T-cell (primary cell): ENCODE measurements around the gene GGCX. TPM values are rescaled to one million over a fixed set of nuclear protein-coding genes. Genes with fewer than 3 reads are reported as not detected.

Experiments used
- ATAC-seq, 4 experiments: fragments of 200-7000 bp in 3 of 4; fragments of 150-1000 bp in 1 of 4; cut with Tn5 transposase; replicated peaks in 1 of 4; 1 replicate in 3 of 4; 2 replicates in 1 of 4; pipeline ENCODE4 v1.10.0; 2021; ENCODE audit warnings: moderate library complexity in 3 of 4, mild to moderate bottlenecking in 2 of 4, moderate number of reproducible peaks in 1 of 4
- CTCF ChIA-PET, 2 donors: fragments of 300-600 bp; sonication (Branson Sonifier 250); formaldehyde crosslinking; loops; one replicate each; lab custom pipeline; 2022; ENCODE audit warnings: antibody characterized with exemption in 2 of 2; lab: Charles Lee
- POLR2A ChIA-PET, 2 donors: fragments of 300-600 bp; sonication (Branson Sonifier 250); formaldehyde crosslinking; loops; one replicate each; lab custom pipeline; 2022; ENCODE audit warnings: antibody characterized with exemption in 2 of 2; lab: Charles Lee
- DNase-seq, 35 experiments: peaks; one replicate each; pipeline versions ENCODE4 v3.0.0 to v3.0.0-alpha.2; 2013 to 2023
- H3K27ac ChIP-seq: one replicate; pipeline ENCODE4 v1.5.1; 2013; ENCODE audit warnings: low read length
- H3K27me3 ChIP-seq, 2 experiments: replicated peaks in 1 of 2; 1 replicate in 1 of 2; 2 replicates in 1 of 2; pipeline versions ENCODE4 v1.6.1 to v1.7.0; 2013; ENCODE audit warnings: low read length in 1 of 2, mixed read lengths in 1 of 2; ENCODE audit not compliant: control insufficient read depth in 2 of 2, insufficient read depth in 2 of 2; ENCODE audit errors: extremely low read depth in 1 of 2
- H3K36me3 ChIP-seq, 2 donors: 1 replicate in 1 of 2; 2 replicates in 1 of 2; pipeline versions ENCODE4 v1.6.1 to v1.7.0; 2013; ENCODE audit warnings: low read length in 1 of 2; ENCODE audit not compliant: control insufficient read depth in 2 of 2, insufficient read depth in 1 of 2; ENCODE audit errors: extremely low read depth in 1 of 2
- H3K4me1 ChIP-seq, 2 experiments: 1 replicate in 1 of 2; 2 replicates in 1 of 2; pipeline versions ENCODE4 v1.6.1 to v1.7.0; 2013; ENCODE audit warnings: low read length in 2 of 2, mixed read lengths in 1 of 2; ENCODE audit not compliant: insufficient read depth in 2 of 2, control insufficient read depth in 1 of 2; ENCODE audit errors: extremely low read depth in 1 of 2
- H3K4me3 ChIP-seq, 2 donors: 1 replicate in 1 of 2; 2 replicates in 1 of 2; pipeline versions ENCODE4 v1.5.1 to v1.7.0; 2013; ENCODE audit warnings: mild to moderate bottlenecking in 2 of 2, low read length in 1 of 2, moderate library complexity in 1 of 2; ENCODE audit not compliant: control insufficient read depth in 1 of 2; ENCODE audit errors: extremely low read depth in 1 of 2
- H3K9me3 ChIP-seq: 2 replicates; pipeline ENCODE4 v1.7.0; 2013
- H3K27ac Mint-ChIP-seq, 2 donors: one replicate each; pipeline ENCODE4 v1.8.0; 2020 to 2021; ENCODE audit warnings: mild to moderate bottlenecking in 2 of 2, mixed read lengths in 2 of 2
- H3K27me3 Mint-ChIP-seq, 2 donors: one replicate each; pipeline ENCODE4 v1.8.0; 2021 to 2022; ENCODE audit warnings: mixed read lengths in 2 of 2
- H3K36me3 Mint-ChIP-seq: one replicate; pipeline ENCODE4 v1.8.0; 2021; ENCODE audit warnings: mixed read lengths
- H3K4me1 Mint-ChIP-seq, 3 donors: one replicate each; pipeline ENCODE4 v1.8.0; 2020 to 2022; ENCODE audit warnings: mixed read lengths in 3 of 3, mild to moderate bottlenecking in 1 of 3
- H3K4me3 Mint-ChIP-seq, 3 donors: one replicate each; pipeline ENCODE4 v1.8.0; 2020 to 2022; ENCODE audit warnings: mild to moderate bottlenecking in 3 of 3, mixed read lengths in 3 of 3, moderate library complexity in 3 of 3
- H3K9me3 Mint-ChIP-seq, 3 donors: one replicate each; pipeline ENCODE4 v1.8.0; 2020 to 2022; ENCODE audit warnings: mixed read lengths in 3 of 3
- WGBS: methylation state at CpG from one replicate; pipeline ENCODE4 v1.1.5; 2013; ENCODE audit warnings: missing lambda C conversion rate; ENCODE audit not compliant: insufficient coverage; 5-methylcytosine and 5-hydroxymethylcytosine counted together
- total RNA-seq, 35 experiments: library from RNA in 6 of 35; stranded (reverse) in 6 of 35; fragments of 120-200 nt in 1 of 35; gene quantifications; one replicate each; pipeline versions ENCODE4 v1.2.1 to v1.2.4 and lab custom pipeline; 2013 to 2026

The GGCX gene
- total RNA-seq, 5 donors from 2014 or later (not counting 1 experiment from before 2014, with no cell fraction given), result 20.4 to 29.7 (median 25.7) TPM

GRCh38 chr2:85525567-85525966 lies 35.7 kb downstream of the GGCX start:
- H3K4me1 ChIP-seq, result no peaks in the 10 kb centered on the region
- CTCF ChIA-PET, result no interaction called here
- WGBS, result 49% methylated on average over 3 of the region's 4 CpGs

GRCh38 chr2:85525029-85525428 lies 36.3 kb downstream of the GGCX start:
- H3K4me1 ChIP-seq, result no peaks in the 10 kb centered on the region
- ChIA-PET POLR2A (no interaction called here), CTCF (no interaction called here)
- H3K4me3 ChIP-seq, result no peak overlapping the region
- Mint-ChIP-seq H3K27ac (no peak overlapping the region), H3K27me3 (peaks cover 7 to 14% of the 10 kb centered on the region in 2 donors), H3K4me3 (no peak overlapping the region), H3K9me3 (no peaks in the 10 kb centered on the region), H3K4me1 (no peaks in the 10 kb centered on the region), H3K36me3 (no peaks in the 10 kb centered on the region)
- no peak overlapping the region for H3K27ac ChIP-seq
- H3K9me3 ChIP-seq, result no peaks in the 10 kb centered on the region
- 100% methylated on average over 1 of the region's 5 CpGs for WGBS
- H3K36me3 ChIP-seq, result no peaks in the 10 kb centered on the region
- ATAC-seq (no peak), DNase-seq (no peak)
- H3K27me3 ChIP-seq, result peaks cover 0 to 3% of the 10 kb centered on the region in 2 experiments

More at GRCh38 chr2:85525567-85525966, 35.7 kb downstream of the GGCX start:
- peaks cover 7 to 14% of the 10 kb centered on the region in 2 donors for H3K27me3 Mint-ChIP-seq
- no peaks in the 10 kb centered on the region for H3K36me3 Mint-ChIP-seq
- Histone ChIP-seq H3K27me3 (peaks cover 0 to 3% of the 10 kb centered on the region in 2 experiments), H3K4me3 (no peak overlapping the region), H3K9me3 (no peaks in the 10 kb centered on the region), H3K36me3 (no peaks in the 10 kb centered on the region), H3K27ac (no peak overlapping the region)
- H3K9me3 Mint-ChIP-seq, result no peaks in the 10 kb centered on the region
- no peaks in the 10 kb centered on the region for H3K4me1 Mint-ChIP-seq
- H3K27ac Mint-ChIP-seq, result no peak overlapping the region
- no peak for DNase-seq
- POLR2A ChIA-PET, result no interaction called here
- no peak for ATAC-seq
- no peak overlapping the region for H3K4me3 Mint-ChIP-seq

GRCh38 chr2:85524336-85524908 lies 36.9 kb downstream of the GGCX start:
- H3K4me1 Mint-ChIP-seq, result no peaks in the 10 kb centered on the region
- DNase-seq (no peak), ATAC-seq (no peak)
- H3K4me3 Mint-ChIP-seq, result no peak overlapping the region
- Histone ChIP-seq H3K4me3 (no peak overlapping the region), H3K27me3 (peaks cover 0 to 3% of the 10 kb centered on the region in 2 experiments), H3K9me3 (no peaks in the 10 kb centered on the region), H3K27ac (no peak overlapping the region), H3K4me1 (no peaks in the 10 kb centered on the region), H3K36me3 (no peaks in the 10 kb centered on the region)
- POLR2A ChIA-PET, result no interaction called here
- 58% methylated on average over 5 of the region's 8 CpGs for WGBS
- H3K36me3 Mint-ChIP-seq, result no peaks in the 10 kb centered on the region
- H3K27me3 Mint-ChIP-seq, result peaks cover 7 to 14% of the 10 kb centered on the region in 2 donors
- CTCF ChIA-PET, result interaction anchor here in 1 of 2 donors (0.6 kb wide), 1 partner anchor 40 kb away, joined by 3 read pairs; no protein-coding TSS in a partner anchor
- H3K27ac Mint-ChIP-seq, result no peak overlapping the region
- H3K9me3 Mint-ChIP-seq, result no peaks in the 10 kb centered on the region

- Mint-ChIP-seq H3K27ac (no peak overlapping the region), H3K4me3 (no peak overlapping the region), H3K4me1 (no peaks in the 10 kb centered on the region), H3K36me3 (no peaks in the 10 kb centered on the region), H3K27me3 (peaks cover 7 to 14% of the 10 kb centered on the region in 2 donors), H3K9me3 (no peaks in the 10 kb centered on the region)
- DNase-seq, result no peak
- Histone ChIP-seq H3K27me3 (peaks cover 0 to 3% of the 10 kb centered on the region in 2 experiments), H3K36me3 (no peaks in the 10 kb centered on the region), H3K4me1 (no peaks in the 10 kb centered on the region), H3K27ac (no peak overlapping the region), H3K4me3 (no peak overlapping the region), H3K9me3 (no peaks in the 10 kb centered on the region)
- no peak for ATAC-seq
- WGBS, result no CpG with 5 or more reads among the region's 5 CpGs
- ChIA-PET CTCF (interaction anchor here in 1 of 2 donors (0.6 kb wide), 1 partner anchor 40 kb away, joined by 3 read pairs; no protein-coding TSS in a partner anchor), POLR2A (no interaction called here)
These were observed 37.4 kb downstream of the GGCX start for GRCh38 chr2:85523903-85524335.

GRCh38 chr2:85523062-85523902 lies 38.0 kb downstream of the GGCX start:
- ATAC-seq (no peak), DNase-seq (no peak)
- POLR2A ChIA-PET, result interaction anchor here in 1 of 2 donors (0.6 kb wide), 1 partner anchor 90 kb away, joined by 3 read pairs; no protein-coding TSS in a partner anchor
- WGBS, result 82% methylated on average over 7 of the region's 8 CpGs
- no peaks in the 10 kb centered on the region for H3K9me3 ChIP-seq
- H3K4me3 ChIP-seq, result no peak overlapping the region
- H3K27me3 ChIP-seq, result peaks cover 0 to 3% of the 10 kb centered on the region in 2 experiments
- H3K36me3 ChIP-seq, result no peaks in the 10 kb centered on the region
- no peak overlapping the region for H3K27ac ChIP-seq
- no peak overlapping the region for H3K4me3 Mint-ChIP-seq
- CTCF ChIA-PET, result no interaction called here
- no peak overlapping the region for H3K27ac Mint-ChIP-seq
- no peaks in the 10 kb centered on the region for H3K4me1 ChIP-seq
- H3K4me1 Mint-ChIP-seq, result no peaks in the 10 kb centered on the region
- no peaks in the 10 kb centered on the region for H3K36me3 Mint-ChIP-seq
- no peaks in the 10 kb centered on the region for H3K9me3 Mint-ChIP-seq
- H3K27me3 Mint-ChIP-seq, result peaks cover 6 to 12% of the 10 kb centered on the region in 2 donors

GRCh38 chr2:85522090-85522647 lies 39.1 kb downstream of the GGCX start:
- Histone ChIP-seq H3K4me3 (no peak overlapping the region), H3K36me3 (no peaks in the 10 kb centered on the region), H3K4me1 (no peaks in the 10 kb centered on the region), H3K9me3 (no peaks in the 10 kb centered on the region), H3K27me3 (peaks cover 0 to 3% of the 10 kb centered on the region in 2 experiments), H3K27ac (no peak overlapping the region)
- Mint-ChIP-seq H3K27ac (no peak overlapping the region), H3K9me3 (no peaks in the 10 kb centered on the region), H3K4me1 (no peaks in the 10 kb centered on the region), H3K4me3 (no peak overlapping the region), H3K36me3 (no peaks in the 10 kb centered on the region), H3K27me3 (peaks cover 3 to 5% of the 10 kb centered on the region in 2 donors)
- ATAC-seq (no peak), DNase-seq (no peak)
- POLR2A ChIA-PET, result interaction anchor here in 1 of 2 donors (0.6 kb wide), 1 partner anchor 91 kb away, joined by 3 read pairs; no protein-coding TSS in a partner anchor
- CTCF ChIA-PET, result no interaction called here
- no CpG with 5 or more reads among the region's 6 CpGs for WGBS
